ENCODE data around the gene RIPPLY1.

Gene RIPPLY1
- total RNA-seq, result 0 to 0.33 (median 0) reads per million in 17 experiments

DNA sequence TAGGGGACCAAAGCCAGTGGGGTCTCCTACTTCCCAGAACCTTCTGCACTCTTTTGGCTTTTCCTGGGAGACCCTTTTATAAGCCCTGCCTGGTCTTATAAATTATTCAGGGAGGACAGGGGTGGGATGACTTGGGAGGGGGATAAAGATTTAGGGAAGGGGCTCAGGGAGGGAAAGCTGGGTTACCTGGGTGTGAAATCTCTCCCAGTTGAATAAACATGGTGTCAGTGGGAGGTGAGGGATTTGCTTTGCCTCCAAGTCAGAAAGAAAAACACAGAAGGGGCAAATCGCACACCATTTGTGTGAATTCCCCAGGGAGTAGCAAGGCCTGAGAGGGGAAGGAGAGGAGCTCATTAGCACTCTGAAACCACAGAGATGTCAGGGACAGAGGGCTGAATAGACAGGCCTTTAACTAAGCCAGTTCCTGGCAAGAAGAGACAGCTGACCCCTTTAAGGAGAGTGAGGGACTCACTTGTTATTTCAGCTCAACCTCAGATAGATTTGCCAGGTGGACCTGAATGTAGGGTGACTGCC is at the start of gene RIPPLY1:
RIPPLY1 (minus strand) TSS at position 51 of the 534 bp plus-strand sequence. CDS start 54 bp downstream, outside the sequence.
- no peak for DNase-seq

DNA sequence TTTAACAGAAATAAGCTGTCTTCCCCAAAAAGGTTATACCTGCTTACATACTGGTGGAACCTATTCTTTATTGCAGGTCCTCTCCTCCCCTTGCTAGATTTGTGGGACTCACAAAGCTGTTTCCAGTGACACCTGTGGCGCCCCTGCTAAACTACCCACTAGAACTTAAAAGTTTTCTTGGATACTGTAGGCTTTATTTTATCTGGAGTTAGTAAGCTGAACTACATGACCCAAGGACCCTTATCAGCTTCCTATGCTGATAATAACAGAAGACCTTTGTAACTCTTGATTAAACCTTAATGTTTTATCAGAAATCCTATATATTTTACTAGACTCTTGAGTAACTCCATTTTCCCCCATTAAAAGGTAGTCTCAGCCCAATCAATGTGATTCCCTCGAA is 49.4 kb upstream of the RIPPLY1 start:
- no peak for DNase-seq

DNA sequence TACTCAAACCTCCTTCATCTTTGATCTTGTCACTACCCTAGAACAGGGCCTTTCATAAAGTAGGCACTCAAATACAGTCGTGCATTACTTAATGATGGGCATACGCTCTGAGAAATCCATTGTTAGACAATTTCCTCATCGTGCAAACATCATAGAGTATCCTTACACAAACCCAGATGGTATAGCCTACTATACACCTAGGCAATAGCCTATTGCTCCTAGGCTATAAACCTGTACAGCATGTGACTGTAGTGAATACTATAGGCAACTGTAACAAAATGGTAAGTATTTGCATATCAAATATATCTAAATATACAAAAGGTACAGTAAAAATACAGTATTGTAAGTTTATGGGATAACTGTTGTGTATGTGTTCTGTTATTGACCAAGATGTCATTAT is 48.9 kb upstream of the RIPPLY1 start:
- DNase-seq, result no peak

GRCh38 chrX:106951230-106951629 is 48.1 kb upstream of the RIPPLY1 start:
- DNase-seq, result no peak

- DNase-seq, result no peak
Observed at GRCh38 chrX:106950381-106950780, 47.2 kb upstream of the RIPPLY1 start.

DNA sequence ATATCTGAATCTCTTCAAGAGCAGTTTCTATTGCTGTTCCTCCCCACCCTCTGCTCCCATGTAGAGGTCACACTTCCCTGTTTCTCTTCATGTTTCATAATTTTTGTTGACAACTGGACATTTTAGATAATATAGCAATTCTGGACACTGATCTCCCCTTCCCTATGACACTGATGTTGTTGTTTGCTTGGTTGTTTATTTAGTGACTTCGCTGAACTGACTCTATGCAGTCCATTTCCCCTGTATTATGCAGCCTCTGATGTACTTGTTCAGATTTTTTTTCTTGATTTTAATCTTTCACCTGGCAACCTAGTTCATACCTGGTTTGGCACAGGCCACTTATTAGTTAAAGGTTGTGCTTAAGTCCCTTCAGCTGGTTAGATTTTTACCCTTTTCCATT is 46.2 kb upstream of the RIPPLY1 start:
- peak in 1 of 4 experiments; percentile 2 for DNase-seq

- DNase-seq, result no peak
Observed at GRCh38 chrX:106948641-106949040, 45.5 kb upstream of the RIPPLY1 start.

- no peak for DNase-seq
Observed at GRCh38 chrX:106946464-106946863, 43.3 kb upstream of the RIPPLY1 start.

GRCh38 chrX:106940068-106940467 is 36.9 kb upstream of the RIPPLY1 start:
- DNase-seq, result no peak

- DNase-seq, result no peak
Observed at GRCh38 chrX:106939566-106939965, 36.4 kb upstream of the RIPPLY1 start.

GRCh38 chrX:106936246-106936645 is 33.1 kb upstream of the RIPPLY1 start:
- DNase-seq, result no peak

GRCh38 chrX:106935175-106935574 is 32.0 kb upstream of the RIPPLY1 start:
- DNase-seq, result no peak

GRCh38 chrX:106933538-106933961 is 30.4 kb upstream of the RIPPLY1 start:
- DNase-seq, result peak in 1 of 4 experiments; percentile 6

- peak in 3 of 4 experiments; percentile 1 to 4 (median 3) for DNase-seq
Observed at GRCh38 chrX:106932960-106933537, 29.9 kb upstream of the RIPPLY1 start.

DNA sequence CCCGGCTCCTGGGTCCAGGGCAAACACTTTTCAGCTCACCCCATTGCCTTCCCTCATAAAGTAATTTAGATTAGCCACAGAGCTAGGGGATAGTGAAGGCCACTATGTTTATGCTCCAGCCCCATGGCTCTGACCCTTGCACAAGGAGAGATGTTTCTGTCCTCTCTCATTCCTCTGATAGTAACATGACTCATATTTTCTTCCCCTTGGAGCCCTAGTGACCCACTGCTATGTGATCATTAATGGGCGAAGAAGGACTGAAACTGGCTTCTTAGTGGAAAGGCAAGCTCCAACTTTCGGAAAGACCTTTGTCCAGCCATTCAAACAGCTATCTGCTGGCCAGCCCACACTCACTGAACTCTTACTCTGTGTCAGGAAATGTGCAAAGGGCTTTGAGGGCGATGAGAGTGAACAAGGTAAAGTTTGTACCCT is 29.4 kb upstream of the RIPPLY1 start:
- DNase-seq, result no peak

- no peak for DNase-seq
Observed at GRCh38 chrX:106931831-106932491, 28.8 kb upstream of the RIPPLY1 start.

DNA sequence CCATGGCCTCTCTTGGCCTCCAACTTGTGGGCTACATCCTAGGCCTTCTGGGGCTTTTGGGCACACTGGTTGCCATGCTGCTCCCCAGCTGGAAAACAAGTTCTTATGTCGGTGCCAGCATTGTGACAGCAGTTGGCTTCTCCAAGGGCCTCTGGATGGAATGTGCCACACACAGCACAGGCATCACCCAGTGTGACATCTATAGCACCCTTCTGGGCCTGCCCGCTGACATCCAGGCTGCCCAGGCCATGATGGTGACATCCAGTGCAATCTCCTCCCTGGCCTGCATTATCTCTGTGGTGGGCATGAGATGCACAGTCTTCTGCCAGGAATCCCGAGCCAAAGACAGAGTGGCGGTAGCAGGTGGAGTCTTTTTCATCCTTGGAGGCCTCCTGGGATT is 25.1 kb upstream of the RIPPLY1 start:
- DNase-seq, result no peak

- DNase-seq, result no peak
Observed at GRCh38 chrX:106927700-106928099, 24.6 kb upstream of the RIPPLY1 start.

DNA sequence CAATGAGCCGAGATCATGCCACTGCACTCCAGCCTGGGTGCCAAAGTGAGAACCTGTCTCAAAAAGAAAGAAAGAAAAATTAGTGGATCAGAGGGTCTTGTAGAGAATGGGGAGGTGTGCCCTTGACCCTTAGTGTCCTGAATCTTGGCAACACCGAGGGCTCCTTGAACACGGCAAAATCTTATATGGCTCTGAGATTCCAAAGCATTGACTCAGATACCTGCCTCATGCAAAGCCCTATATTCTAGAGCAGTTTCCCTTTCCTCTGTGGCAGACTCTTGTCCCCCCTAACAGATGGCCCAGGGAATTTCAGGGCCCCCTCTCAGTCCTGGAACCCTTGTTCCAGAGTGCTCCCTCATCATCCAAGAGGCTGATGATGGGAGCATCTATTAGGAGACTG is 23.9 kb upstream of the RIPPLY1 start:
- DNase-seq, result no peak

GRCh38 chrX:106921637-106922036 is 18.5 kb upstream of the RIPPLY1 start:
- DNase-seq, result no peak

DNA sequence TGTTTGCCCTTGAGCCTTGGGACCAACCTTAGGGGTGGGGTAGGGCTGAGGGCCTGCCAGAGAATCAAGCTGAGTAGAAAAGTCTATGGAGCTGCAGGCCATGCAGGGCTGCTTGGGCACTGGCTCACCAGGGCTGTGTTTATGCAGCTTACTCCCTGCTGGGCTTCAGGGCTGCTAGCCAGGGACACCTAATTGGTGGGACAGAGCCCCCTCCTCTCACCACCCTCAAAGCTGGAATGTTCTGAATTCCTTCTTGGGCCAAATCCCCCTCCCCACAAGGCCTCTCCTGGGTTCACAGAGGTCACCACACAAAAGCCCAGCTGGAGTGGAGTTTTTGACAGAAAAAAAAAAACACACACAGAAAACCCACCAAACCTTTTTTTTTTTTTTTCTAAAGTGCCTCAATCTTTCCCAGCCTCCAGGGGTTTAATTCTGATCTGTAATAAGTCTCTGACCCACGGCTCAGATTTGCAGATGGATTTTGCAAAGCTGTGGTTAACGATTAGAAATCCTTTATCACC is 16.9 kb upstream of the RIPPLY1 start, which contains the start of gene CLDN2:
CLDN2 (plus strand) TSS at position 471 of the 521 bp plus-strand sequence. CDS start 7,827 bp downstream, outside the sequence.
- no peak for DNase-seq

DNA sequence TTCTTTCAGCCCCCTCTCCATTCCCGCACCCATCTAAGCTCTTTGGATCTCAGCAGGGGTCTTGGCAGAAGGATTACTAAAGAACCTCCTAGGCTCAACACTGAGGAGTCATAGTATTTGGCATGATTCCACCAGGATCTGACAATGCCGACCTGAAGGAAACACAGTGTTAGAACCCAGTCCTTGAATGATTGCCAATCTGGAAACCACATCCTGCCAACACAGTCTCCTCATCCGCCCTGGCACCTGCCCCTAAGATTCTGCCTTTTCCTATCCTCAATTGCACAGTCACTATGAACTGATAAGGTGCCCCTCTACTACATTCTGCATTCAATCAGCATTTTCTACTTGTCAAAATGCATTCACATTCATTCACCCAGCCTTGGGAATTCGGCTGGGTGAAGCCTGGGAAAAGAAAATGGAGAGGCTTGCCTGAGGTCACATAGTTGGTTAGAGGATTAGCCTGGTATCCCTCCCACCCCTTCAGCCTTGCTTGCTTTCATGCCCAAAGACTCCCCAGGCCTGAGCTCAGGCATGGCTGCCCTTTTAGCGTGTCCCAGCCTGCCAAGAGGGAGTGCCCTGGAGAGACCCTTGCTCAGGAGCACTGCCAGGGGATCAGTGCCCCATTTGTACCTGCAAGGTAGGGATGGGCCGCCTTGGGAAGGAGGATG is 14.8 kb upstream of the RIPPLY1 start:
- DNase-seq, result no peak

- DNase-seq, result no peak
Observed at GRCh38 chrX:106912864-106913263, 9.7 kb upstream of the RIPPLY1 start.

All from suppressor macrophage (primary cell).